Measurements from ENCODE around the gene SRPK2. TPM values are rescaled to one million over a fixed set of nuclear protein-coding genes. Genes with fewer than 3 reads are reported as not detected.
A peak's percentile ranks its signal among the peaks of the same experiment; 100 is the strongest.

The SRPK2 gene
- total RNA-seq, 1 experiment from 2014 or later: 50.5 TPM

GRCh38 chr7:105102557-105103352 is 286.0 kb downstream of the SRPK2 start:
- no peak for DNase-seq (ENCODE audit: low spot score)
- Mint-ChIP-seq H3K36me3 (peaks cover 59% of the 10 kb centered on the region), H3K4me1 (0 out of 2 replicates have a peak, but pooled peaks cover 2% of the 10 kb centered on the region), H3K9me3 (no peaks in the 10 kb centered on the region), H3K27ac (no peak overlapping the region), H3K4me3 (no peak overlapping the region), H3K27me3 (ENCODE audit: low read depth) (no peaks in the 10 kb centered on the region)
- ChIA-PET POLR2A (no interaction called here), CTCF (no interaction called here)
- TF ChIP-seq ZNF121 (CRISPR knock-in tag; IDR thresholded peaks at IDR 0.05) (no peak), IRF2 (CRISPR knock-in tag; IDR thresholded peaks at IDR 0.05; ENCODE audit: borderline replicate concordance, low read depth) (no peak), JUN (CRISPR knock-in tag; IDR thresholded peaks at IDR 0.05) (no peak), IRF1 (CRISPR knock-in tag; IDR thresholded peaks at IDR 0.05) (no peak)
- no peak for ATAC-seq

GRCh38 chr7:105101864-105102263 is 286.9 kb downstream of the SRPK2 start:
- ChIA-PET POLR2A (no interaction called here), CTCF (no interaction called here)
- Mint-ChIP-seq H3K4me1 (0 out of 2 replicates have a peak, but pooled peaks cover 2% of the 10 kb centered on the region), H3K9me3 (no peaks in the 10 kb centered on the region), H3K36me3 (peaks cover 51% of the 10 kb centered on the region), H3K4me3 (no peak overlapping the region), H3K27me3 (ENCODE audit: low read depth) (no peaks in the 10 kb centered on the region), H3K27ac (no peak overlapping the region)
- ATAC-seq (no peak), DNase-seq (ENCODE audit: low spot score) (no peak)
- TF ChIP-seq TEAD1 (CRISPR knock-in tag; IDR thresholded peaks at IDR 0.05) (no peak), GABPB1 (CRISPR knock-in tag; IDR thresholded peaks at IDR 0.05) (no peak), E2F4 (CRISPR knock-in tag; IDR thresholded peaks at IDR 0.05; ENCODE audit: borderline replicate concordance, low read depth) (no peak), CREB1 (CRISPR knock-in tag; IDR thresholded peaks at IDR 0.05) (no peak), KAT7 (CRISPR knock-in tag; IDR thresholded peaks at IDR 0.05; ENCODE audit: borderline replicate concordance) (no peak), ZNF138 (CRISPR knock-in tag; conservative IDR thresholded peaks at IDR 0.05) (no peak), E2F1 (CRISPR knock-in tag; IDR thresholded peaks at IDR 0.05) (no peak), ATF2 (CRISPR knock-in tag; IDR thresholded peaks at IDR 0.05; ENCODE audit: borderline replicate concordance, low read depth) (no peak), GTF2I (CRISPR knock-in tag; conservative IDR thresholded peaks at IDR 0.05) (no peak), FOXP1 (CRISPR knock-in tag; IDR thresholded peaks at IDR 0.05; ENCODE audit: borderline replicate concordance) (no peak), MYBL2 (CRISPR knock-in tag; IDR thresholded peaks at IDR 0.05) (no peak), USF1 (CRISPR knock-in tag; IDR thresholded peaks at IDR 0.05) (no peak)

GRCh38 chr7:105098863-105099515 is 289.7 kb downstream of the SRPK2 start:
- Mint-ChIP-seq H3K27me3 (ENCODE audit: low read depth) (no peaks in the 10 kb centered on the region), H3K27ac (peak overlapping the region; percentile 8; the same call in 1 of the 2 replicates), H3K4me1 (no peaks in the 10 kb centered on the region), H3K4me3 (no peak overlapping the region), H3K36me3 (peaks cover 41% of the 10 kb centered on the region), H3K9me3 (no peaks in the 10 kb centered on the region)
- ChIA-PET CTCF (no interaction called here), POLR2A (no interaction called here)
- DNase-seq (ENCODE audit: low spot score) (no peak), ATAC-seq (no peak)
- no peak for TF ChIP-seq ZNF425 (CRISPR knock-in tag; conservative IDR thresholded peaks at IDR 0.05)
- no peak for TF ChIP-seq ATF2 (CRISPR knock-in tag; IDR thresholded peaks at IDR 0.05; ENCODE audit: borderline replicate concordance, low read depth)
- no peak for TF ChIP-seq FOXP4 (CRISPR knock-in tag; IDR thresholded peaks at IDR 0.05)
